GM18951 (cell line): ENCODE results near the gene TGOLN2.
"Not testable (repeated sequence)": the region's sequence is repeated elsewhere in the genome, so short reads cannot be mapped to it uniquely, and the experiment has no call there.

Experiments
- POLR2A ChIP-seq: IDR thresholded peaks from 4 replicates; pipeline ENCODE4 v1.6.1; 2011; ENCODE audit warnings: mild to moderate bottlenecking; ENCODE audit not compliant: insufficient read length, insufficient read depth; ENCODE audit errors: extremely low read depth
- in situ Hi-C: fragments of 300-500 bp; cut with MboI; formaldehyde crosslinking; loops from one replicate; pipeline ENCODE4 v1.12.0; 2022; ENCODE audit warnings: low sequenced_read_pairs, mixed read lengths, inconsistent platforms; ENCODE audit not compliant: unreplicated experiment

Gene TGOLN2

DNA sequence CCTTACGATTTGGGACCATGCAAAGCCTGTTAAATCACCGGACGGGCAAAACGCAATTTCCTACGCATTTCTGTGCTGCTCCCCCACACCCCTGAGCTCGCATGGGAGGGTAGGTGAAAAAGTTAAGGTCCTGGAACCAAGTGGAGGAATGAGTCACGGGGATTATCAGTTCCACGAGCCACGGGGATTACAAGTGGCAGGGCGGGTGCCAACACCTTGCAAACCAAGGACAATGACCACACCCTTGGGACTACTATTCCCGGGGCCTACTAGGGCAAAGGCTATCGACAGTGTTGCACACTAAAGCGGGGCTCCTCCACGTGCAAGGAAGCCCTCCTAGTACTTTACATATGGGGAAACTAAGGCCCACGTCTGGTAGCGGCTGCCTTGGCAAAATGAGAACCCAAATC, 26.1 kb upstream of the TGOLN2 start:
- no peak for TF ChIP-seq POLR2A
- in situ Hi-C loops, result no loop called here

DNA sequence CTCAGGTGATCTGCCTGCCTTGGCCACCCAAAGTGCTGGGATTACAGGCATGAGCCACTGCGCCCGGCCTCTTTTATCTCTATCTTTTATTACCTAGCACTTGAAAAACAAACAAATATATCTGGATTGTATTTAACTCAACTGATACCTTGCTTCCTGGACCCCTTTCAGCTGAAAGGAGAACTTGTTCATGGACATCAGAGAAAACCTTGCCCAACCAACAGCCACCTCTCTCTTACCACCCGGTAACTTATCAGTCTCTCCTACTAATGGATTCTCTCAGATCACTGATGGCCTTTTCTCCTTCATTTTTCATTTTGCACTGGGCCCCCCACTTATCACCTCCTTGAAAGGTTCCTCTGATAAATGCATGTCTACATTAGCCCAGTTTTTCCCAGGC, 19.8 kb upstream of the TGOLN2 start:
- TF ChIP-seq POLR2A, result no peak

GRCh38 chr2:85344356-85344954, 16.7 kb upstream of the TGOLN2 start:
- TF ChIP-seq POLR2A, result no peak
- in situ Hi-C loops, result no loop called here

More for the DNA sequence above, 19.8 kb upstream of the TGOLN2 start:
- in situ Hi-C loops, result no loop called here

DNA sequence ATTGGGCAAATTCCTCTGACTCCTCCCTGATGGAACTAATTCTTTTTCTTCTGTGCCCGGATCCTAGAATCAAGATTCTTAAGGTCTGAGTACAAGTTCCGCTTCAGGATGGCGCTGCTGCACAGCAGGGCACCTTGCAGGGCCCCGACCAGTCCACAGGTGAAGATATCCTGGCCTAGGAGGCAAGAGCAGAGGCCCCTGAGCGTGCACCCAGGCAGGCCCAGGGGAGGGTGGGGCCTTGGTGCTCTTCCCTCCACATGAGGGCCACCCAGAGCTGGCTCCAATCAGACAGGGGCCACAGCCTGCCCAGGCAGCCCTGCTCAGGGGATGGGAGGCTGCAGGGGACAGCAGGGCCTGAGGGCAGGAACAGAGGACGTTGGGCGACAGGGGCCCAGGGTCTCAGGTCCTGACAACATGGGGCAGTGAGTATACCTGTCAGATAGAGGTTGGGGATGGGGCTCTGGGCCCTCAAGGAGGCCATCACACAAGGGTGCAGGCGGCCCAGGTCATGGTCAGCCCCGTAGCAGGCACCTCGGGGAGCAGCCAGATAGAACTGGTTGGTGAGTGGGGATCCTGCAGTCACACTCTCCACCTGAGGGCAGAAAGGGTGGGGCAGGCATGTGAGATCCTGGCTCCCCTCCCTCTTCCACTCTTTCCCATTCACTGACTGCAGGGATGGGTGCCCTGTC, 15.6 kb upstream of the TGOLN2 start:
- in situ Hi-C loops, result not testable (repeated sequence)

GRCh38 chr2:85342156-85342555, 14.4 kb upstream of the TGOLN2 start:
- TF ChIP-seq POLR2A, result no peak
- in situ Hi-C loops, result no loop called here

DNA sequence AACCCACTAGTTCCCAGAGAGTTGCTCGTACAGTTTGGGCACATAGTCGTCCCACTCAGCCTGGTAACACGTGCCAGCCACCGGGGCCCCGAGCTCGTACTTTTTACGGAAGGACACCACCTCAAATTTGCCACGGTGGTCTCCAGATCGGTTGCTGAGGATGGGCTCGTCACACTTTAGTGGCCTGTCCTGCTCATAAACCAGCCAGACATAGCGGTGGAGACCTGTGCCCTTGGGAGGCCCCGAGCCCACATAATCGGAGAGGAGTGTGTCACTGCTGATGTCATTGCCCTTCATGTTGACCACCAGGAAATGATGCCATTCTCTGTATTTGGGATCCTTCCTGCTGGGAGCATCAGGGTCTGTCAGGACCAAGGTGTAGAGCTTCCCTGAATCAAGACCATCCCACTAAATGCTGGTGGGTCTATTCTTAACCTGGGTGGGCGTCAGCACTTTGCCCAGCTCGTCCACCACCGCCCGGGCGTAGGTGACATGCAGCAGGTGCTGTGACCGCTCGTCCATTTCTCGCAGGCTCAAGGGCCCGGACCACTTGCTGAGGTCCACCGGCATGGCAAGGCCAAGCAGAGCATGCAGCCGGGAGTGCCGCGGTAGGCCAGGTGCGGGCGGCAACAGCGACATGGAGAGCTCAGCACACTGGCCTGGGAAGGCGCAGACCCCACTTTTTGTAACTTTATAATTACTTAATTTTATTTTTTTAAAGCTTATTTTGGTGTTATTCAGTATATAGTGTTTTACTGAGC, 13.7 kb upstream of the TGOLN2 start:
- in situ Hi-C loops, result no loop called here
- no peak for TF ChIP-seq POLR2A

DNA sequence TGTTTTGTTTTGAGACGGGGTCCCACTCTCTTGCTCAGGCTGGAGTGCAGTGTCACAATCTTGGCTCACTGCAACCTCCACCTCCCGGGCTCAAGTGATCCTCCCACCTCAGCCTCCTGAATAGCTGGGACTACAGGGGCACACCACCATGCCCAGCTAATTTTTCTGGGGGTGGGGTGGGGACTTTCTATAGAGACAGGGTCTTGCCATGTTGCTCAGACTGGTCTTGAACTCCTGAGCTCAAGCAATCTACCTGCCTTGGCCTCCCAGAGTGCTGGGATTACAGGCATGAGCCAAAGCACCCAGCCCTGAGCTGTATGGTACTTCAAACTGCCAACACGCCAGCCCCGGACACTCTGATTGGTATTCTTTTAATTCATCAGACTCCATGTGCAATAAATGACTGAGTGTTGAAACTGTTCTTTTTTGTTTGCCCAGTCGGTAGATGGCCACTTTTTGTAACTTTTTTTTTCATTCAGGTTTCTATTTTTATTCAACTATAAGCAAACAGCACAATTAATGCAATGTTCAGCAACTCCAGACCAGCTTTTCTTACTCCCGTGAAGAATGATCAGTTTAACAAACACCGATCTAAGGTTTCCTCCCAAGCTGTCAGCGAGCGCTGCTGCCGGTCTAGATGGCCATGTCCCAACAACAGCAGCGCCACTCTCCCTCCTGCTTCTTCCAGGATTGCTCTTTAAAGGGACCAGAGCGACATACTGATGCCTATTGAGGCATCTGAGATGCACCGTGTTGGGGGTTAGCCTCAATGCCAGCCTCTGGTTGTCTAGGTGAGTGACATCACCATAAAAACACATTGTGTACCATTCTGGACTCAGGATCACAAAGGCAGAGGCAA, 12.5 kb upstream of the TGOLN2 start:
- in situ Hi-C loops, result no loop called here
- no peak for TF ChIP-seq POLR2A

DNA sequence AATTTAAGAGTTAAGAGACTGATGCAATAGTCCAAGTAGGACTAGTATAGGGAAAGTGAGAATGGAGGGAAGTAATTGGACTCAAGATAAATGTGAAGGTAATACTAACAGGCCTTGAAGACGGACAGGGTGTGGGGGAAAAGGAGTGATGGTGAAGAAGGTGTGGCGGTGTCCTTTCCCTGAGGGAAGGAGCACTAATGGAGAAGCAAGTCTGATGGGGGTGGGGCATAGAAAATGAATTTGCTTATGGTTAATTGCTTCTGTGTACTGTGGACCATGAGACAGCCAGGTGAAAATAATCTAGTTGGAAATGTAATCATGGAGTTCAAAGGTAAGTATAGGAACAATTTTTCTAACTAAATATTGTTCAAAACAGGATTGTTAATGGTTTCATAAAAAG, 7.1 kb upstream of the TGOLN2 start:
- no peak for TF ChIP-seq POLR2A
- in situ Hi-C loops, result no loop called here

- in situ Hi-C loops, result not testable (repeated sequence)
Observed at GRCh38 chr2:85333877-85334276, 6.1 kb upstream of the TGOLN2 start.

DNA sequence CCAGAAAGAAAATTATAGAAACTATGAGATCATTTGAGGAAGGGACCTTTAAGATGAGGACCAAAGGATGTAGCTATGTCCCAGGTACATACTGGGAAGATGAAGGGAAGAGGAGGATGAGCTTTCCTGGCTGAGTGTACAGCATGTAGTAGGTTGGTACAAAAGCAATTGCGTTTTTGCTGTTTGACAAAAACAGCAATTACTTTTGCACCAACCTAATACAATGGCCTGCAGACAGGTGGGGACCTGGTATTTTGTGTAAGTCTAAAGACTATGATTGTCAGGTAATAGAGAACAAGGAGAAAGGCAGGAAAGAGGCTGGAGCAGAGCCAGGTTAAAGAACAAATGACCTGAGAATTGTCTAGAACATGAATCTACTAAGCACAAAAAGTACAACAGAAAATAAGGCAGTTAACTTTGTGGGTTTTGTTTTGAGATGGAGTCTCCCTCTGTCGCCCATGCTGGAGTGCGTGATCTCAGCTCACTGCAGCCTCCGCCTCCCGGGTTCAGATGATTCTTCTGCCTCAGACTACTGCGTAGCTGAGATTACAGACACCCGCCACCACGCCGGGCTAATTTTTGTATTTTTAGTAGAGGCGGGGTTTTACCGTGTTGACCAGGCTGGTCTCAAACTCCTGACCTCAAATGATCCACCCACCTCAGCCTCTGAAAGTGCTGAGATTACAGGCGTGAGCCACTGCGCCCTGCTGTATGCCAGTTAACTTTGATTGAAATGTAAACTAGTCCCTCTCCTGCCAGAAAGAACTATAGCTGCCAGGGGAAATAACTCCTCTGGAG, 3.2 kb upstream of the TGOLN2 start:
- TF ChIP-seq POLR2A, result no peak
- in situ Hi-C loops, result no loop called here

GRCh38 chr2:85329701-85330100, 1.9 kb upstream of the TGOLN2 start:
- in situ Hi-C loops, result not testable (repeated sequence)

DNA sequence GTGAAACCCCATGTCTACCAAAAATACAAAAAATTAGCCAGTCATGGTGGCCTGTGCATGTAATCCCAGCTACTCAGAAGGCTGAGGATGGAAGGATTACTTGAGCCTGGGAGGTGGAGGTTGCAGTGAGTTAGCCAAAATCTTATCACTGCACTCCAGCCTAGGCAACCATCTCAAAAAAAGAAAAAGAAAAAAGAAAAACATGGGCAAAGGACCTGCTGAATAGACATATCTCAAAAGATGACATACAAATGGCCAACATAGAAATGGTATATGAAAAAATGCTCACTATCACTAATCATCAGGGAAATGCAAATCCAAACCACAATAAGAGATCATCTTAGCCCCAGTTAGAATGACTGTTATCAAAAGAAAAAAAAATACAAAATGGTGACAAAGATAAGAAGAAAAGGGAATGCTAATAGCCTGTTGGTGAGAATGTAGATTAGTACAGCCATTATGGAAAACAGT, 1.4 kb upstream of the TGOLN2 start:
- in situ Hi-C loops, result no loop called here
- no peak for TF ChIP-seq POLR2A

DNA sequence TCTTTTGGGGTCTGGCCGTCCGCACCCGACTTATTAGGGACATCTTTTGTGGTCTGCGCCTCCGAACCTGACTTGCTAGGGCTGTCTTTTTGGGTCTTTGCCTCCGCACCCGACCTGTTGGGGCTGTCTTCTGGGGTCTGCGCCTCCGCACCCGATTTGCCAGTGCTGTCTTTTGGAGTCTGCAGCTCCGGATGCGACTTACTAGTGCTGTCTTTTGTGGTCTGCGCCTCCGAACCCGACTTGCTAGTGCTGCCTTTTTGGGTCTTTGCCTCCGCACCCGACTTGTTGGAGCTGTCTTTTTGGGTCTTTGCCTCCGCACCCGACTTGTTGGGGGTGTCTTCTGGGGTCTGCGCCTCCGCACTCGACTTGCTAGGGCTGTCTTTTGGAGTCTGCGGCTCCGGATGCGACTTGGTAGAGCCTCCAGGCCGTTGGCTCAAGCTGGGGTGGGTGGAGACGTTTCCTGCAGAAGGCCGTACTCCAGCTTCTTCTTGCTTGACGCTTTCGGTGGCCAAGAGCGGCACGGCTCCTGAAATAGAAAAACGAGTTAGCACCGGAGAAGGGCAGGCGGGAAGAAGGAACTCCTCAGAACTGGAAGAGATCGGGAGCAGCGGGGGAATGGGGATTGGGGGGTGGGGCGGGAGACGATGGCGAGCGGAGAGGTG, 498 bp downstream of the TGOLN2 start:
- no peak for TF ChIP-seq POLR2A
- in situ Hi-C loops, result no loop called here
